HG03521 (cell line): Measurements from ENCODE around the gene FPGS.

Experiments used
- ATAC-seq: cut with Tn5 transposase; IDR thresholded peaks from one replicate; pipeline ENCODE4 v1.9.1; 2021; ENCODE audit warnings: mild to moderate bottlenecking, moderate library complexity; ENCODE audit not compliant: unreplicated experiment

FPGS gene

DNA sequence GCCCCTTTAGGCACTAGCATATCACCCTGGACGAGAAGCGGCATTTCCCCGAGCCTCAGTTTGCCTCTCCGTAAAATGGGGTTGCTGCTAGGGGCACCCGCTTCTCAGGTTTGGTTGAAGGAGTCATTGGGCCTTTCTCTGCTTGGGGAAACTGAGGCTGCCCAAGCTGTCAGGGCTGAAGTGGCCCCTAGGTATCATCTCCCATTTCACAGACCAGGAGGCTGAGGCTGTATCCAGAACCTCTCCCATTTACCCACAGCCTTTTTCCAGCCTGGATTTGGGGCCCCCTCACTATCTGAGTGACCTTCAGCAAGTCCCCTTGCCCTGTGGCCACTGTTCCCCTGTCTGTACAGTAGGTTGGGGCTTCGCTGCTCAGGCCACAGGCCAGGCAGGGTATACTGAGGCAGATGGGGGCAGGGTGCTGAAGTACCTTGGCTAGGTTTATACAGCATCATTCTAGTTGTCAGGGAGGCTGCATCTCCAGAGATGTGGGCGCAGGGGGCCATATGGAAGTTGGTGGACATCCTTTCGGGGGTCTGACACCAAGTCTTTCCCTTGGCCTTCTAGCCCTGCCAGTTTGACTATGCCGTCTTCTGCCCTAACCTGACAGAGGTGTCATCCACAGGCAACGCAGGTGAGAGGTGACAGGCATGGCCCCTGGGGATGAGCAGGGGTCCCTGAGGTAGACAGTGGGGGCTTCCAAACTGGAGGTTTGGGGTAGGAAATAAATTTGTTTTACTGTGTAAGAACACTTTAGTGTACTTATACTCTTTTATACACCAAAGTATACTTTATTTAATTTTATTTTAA lies 7.9 kb downstream of the FPGS start:
- ATAC-seq = no peak

DNA sequence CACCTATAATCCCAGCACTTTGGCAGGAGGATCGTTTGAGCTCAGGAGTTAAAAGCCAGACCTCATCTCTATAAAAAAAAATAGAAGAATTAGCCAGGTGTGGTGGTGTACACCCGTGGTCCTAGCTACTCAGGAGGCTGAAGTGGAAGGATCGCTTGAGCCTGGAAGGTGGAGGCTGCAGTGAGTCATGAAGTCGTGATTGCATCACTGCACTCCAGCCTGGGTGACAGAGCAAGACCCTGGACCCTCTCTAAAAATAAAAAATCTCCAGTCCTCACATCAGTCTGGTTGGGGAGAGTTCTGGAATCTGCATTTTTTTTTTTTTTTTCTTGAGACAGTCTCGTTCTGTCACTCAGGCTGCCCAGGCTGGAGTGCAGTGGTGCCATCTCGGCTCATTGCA lies 9.3 kb downstream of the FPGS start:
- ATAC-seq = no peak

DNA sequence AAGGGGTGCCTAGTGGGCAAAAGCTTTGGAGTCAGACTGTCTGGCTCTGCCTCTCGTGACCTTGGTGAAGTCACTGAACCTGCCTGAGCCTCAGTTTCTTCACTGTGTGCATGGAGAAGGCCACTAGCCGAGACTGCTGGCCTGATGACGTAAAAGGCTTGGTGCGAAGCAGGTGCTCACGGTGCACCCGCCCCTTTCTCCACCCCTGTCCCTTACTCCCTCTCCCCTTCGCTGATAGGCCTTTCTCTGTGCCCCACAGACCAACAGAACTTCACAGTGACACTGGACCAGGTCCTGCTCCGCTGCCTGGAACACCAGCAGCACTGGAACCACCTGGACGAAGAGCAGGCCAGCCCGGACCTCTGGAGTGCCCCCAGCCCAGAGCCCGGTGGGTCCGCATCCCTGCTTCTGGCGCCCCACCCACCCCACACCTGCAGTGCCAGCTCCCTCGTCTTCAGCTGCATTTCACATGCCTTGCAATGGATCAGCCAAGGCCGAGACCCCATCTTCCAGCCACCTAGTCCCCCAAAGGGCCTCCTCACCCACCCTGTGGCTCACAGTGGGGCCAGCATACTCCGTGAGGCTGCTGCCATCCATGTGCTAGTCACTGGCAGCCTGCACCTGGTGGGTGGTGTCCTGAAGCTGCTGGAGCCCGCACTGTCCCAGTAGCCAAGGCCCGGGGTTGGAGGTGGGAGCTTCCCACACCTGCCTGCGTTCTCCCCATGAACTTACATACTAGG lies 10.4 kb downstream of the FPGS start:
- ATAC-seq = no peak

DNA sequence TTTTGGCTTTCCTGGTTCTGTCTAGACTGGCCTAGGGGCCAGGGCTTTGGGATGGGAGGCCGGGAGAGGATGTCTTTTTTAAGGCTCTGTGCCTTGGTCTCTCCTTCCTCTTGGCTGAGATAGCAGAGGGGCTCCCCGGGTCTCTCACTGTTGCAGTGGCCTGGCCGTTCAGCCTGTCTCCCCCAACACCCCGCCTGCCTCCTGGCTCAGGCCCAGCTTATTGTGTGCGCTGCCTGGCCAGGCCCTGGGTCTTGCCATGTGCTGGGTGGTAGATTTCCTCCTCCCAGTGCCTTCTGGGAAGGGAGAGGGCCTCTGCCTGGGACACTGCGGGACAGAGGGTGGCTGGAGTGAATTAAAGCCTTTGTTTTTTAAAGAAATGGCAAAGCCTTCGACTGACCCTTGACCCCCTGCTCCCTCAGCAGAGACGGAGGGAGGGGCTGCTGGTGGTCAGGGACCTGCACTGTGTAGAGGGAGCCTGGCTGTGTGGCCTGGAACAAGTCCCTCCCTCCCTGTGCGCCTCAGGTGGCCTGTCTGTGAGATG lies 11.1 kb downstream of the FPGS start:
- no peak for ATAC-seq

DNA sequence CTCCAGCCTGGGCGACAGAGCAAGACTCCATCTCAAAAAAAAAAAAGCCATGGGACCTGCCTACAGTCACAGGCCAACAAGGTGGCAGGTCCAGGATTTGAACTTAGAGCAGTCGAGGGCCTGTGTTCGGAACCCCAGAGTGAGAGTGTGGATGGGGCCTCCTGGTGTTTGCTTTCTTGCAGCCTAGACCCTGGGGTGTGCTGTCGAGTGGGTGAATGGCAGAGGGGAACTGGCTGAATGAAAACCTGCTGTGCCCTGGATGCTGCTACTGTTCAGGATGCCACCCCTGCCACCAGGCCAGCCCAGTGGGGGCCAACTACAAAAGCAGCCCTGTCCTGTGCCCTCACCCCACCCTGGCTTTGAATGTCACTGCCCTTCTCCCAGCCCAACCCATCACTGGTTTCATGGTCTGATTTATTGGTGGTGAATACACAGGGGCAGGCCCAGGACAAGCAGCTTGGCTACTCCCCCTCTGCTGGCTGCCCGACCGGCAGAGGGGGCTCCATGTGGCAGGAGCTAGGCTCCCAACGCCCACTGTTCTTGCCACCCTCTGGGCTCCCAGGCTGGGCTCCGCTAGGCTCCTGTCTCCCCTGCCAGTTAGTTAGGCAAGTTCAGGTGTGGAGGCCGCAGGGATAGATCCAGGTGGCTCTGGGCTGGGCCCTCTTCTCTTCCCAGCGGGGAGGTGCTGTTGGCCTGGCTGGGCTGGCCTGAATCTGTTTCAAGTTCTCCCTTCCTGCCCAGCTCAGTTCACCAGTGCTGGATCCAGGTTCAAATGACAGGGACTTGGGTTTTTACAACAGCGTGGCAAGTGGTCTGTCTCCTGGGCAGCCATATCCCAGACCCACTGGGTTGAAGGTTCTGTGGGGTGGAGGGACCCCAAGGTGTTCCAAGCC lies 12.2 kb downstream of the FPGS start:
- no peak for ATAC-seq

DNA sequence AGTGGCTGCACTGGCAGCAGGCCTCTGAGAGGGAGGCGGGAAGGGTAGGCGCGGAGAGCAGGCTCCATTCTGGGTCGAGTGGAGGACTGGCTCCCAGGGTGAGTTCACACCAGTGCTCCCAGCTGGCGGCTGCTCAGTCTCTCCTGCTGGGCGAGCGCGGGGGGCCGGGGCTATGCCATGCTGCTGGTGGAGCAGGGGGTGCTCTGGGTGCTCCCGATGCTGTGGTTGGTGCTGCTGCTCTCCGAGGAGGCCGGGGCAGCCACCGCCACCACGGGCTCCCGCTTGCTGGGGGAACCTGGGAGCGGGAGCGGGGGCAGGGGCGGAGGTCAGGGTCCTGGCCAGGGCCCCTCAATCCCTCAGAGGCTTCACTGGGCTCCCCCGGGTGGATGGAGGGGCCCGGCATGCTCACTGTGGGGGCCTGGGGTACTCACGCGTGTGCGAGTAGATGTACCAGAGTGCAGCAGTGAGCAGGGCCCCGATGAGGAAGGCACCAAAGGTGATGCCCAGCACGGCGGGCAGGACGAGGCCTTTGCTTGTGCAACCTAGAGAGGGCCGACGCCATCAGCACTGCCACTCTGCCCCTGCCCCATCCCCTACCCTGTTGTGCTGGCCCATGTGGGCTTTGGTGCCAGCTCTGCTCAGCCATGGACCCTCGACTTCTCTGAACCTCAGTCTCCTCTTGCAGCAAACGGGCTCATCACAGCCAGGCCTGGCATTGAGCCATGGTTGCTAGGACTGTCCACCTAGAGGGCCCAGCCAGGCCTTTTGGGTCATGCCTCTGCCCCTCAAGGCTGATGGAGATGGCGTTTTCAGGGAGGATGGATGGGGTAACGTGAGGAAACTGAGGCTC lies 13.1 kb downstream of the FPGS start:
- ATAC-seq = no peak

DNA sequence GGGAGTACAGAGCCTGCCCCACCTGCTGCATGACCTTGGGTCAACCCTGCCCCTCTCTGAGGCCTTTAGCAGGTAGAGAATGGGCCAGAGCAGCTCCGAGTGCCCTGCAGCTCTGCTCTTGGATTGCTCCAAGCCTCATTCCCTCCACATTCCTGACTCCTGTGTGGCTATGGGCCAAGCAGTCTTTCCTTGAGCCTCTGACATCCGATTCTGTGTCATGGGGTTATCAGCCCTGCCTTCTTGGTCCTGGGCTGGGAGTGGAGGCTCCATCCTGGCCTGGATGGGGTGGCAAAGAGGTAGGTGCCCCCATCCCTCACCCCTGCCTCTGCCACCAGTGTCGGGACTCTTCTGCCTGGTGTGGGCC lies 13.7 kb downstream of the FPGS start:
- ATAC-seq = no peak

DNA sequence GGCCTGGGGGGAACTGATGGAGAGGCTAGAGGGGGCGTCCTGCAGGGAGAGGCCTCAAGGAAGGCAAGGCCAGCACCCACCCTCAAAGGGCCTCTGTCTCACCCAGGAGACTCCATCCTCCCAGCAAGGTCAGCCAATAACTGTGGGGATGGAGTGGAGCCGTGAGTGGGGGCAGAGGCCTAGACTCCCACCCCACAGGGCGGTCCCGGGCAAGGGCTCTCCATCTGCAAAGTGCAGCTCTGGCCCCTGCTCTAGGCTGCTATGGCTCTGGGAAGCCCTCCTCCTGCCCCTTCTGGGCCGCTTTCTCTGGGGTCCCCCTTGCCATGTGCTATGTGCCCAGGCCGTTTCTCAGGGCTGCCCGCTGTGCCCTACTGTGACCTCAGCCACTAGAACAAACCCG lies 14.0 kb downstream of the FPGS start:
- no peak for ATAC-seq

DNA sequence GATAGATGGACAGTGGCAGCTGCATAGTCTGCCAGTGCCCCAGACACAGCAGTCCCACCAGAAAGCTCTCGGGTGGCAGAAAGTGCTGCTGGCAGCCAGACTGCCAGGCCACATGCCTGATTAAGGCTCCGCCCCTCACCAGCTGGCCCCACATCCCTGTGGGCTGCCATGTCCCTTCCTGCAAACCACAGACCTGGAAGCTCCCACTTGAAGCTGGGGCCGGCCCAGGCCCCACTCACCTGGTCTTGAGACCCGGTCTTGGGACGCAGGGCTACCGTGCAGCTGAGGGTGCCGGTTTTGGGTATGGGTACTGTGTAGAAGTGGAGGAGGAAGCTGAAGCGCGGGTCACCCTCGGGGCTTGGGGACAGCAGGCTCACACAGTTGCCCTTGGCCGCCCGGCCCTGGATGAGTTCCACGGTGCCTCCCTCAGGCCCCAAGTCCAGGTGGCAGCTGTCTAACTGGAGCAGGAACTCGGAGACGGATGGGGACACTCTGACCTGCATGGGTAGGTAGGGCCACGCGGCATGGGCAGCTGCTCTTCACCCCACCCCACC lies 15.3 kb downstream of the FPGS start:
- ATAC-seq = no peak

DNA sequence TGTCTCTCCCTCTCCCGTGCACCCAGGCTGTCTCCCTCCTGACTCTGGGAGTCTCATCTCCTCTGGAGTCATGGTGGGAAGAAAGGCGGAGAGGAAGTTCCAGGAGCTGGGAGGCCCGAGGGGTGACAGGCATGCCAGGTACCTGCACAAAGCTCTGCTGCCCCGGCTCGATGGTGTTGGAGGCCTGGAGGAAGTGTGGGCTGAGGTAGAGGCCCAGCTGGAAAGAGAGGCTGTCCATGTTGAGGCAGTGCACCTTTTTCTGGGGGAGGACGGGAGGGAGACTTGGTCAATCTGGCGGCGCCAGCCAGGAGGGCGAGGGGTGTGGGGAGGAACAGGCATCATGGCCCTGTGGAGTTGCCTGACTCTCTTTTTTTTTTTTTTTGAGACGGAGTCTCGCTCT lies 15.9 kb downstream of the FPGS start:
- ATAC-seq = no peak

DNA sequence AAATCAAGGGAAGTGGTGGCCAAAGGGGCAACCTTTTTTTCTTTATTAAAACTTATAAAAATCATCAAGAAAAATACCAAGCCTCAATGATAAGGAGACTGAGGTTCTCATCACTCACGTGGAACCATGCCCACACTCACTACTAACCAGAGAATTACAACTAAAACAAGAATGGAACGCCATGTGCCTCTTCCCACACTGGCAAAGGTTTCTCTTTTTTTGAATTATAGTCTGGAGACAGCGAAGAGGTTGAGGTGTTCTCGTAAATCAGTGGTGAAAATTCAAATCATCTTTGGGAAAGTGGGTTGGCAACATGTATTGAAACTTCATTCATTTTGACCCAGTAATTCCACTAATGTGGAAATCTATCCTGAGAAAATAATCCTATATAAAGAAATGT lies 19.4 kb downstream of the FPGS start:
- ATAC-seq = no peak

DNA sequence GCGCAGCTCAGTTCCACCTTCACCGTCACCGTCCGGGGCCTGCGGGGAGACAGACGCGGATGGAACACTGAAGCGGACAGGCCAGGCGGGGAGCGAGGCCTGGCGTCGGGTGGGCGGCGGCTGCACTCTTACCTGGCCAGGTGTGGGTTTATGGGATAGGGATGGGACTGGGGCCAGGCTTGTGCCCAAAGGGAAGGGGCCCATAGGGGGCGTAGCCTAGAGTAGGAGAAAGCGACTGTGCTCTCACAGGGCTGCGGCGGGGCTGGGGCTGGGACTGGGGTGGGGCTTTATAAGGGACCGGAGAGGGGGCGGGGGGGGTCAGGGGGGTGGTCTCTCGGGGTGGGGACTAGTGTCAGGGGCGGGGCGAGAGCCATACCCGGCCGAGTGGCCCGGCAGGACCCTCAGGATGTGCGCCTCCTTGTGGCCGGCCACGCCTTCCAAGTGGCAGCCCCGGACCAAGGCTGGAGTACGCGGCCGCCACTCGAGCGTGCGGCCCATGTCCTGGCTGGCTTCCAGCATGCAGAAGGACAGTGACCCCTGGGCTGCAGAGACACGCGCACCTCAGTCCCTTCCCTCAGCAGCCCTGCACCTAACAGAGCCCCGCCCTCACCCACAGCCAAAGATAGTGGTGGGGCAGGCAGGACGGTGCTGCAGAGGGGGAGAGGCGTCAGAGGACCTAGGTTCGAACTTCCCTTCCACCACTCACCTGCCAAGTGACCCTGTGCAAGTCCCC lies 22.8 kb downstream of the FPGS start:
- ATAC-seq = no peak

DNA sequence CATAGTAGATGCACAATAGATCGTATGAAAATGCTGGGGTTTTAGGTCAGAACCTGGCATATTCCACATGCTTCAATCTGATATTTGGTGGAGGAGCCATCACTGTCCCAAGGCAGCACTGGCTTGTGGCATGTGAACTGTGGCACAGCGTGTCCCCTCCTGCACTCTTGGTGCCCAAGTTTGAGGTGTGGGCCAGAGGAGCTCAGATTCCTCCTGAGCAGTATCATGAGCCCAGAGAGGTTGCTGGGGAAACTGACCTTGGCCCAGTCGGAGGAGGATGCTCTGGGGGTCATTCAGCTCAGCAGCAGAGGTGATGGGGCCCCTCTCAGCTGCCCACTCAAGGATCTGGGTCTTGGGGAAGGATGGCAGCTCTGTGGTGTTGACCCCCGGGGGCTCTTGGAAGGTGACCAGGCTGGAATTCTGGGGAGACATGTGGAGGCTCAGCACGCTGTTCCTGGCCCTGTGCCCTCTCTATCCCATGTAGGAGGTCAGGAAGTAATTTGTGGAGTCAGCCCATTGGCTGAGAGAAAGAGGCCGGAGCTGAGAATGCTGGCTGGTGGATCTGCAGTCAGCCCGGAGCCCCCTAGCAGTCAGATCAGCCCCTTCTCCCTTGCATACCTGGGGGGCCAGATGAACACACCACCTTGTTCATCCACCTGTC lies 23.7 kb downstream of the FPGS start:
- no peak for ATAC-seq

DNA sequence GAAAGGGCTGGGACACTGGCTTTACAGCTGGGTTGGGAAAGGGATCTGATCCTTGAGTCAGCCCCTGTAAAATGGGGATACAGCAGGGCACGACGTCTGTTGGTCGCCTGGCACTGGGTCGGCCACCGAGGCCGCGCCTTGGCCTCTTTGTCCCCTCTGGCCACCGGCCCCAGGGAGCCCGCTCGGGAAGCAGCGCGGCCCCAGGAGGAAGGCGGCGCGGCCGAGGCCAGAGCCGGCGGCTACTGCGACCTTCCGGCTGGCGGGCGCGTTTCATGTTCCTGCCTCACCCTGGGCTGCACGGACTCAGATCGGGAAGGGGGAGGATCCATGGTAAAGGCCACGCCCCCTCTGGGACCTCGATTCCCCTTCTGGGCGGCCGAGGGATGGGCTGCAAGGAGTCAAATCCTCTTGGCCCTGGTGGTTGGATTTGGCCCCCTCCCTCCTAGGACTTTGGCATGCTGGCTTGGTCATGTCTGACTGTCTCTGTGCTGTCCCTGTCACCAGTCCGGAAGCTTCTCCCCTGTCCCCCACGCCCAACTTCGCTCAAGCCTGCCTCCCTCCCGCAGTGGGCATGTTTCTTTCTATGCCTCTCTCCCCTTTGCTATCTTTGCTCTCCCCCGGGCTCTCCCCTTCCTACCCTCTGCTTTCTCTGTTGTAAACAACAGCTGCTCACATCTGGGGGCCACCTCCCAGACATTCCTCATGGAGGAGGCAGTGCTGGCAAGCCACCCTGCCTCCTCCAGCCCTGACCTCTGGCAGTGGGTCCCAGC lies 25.8 kb downstream of the FPGS start:
- no peak for ATAC-seq

DNA sequence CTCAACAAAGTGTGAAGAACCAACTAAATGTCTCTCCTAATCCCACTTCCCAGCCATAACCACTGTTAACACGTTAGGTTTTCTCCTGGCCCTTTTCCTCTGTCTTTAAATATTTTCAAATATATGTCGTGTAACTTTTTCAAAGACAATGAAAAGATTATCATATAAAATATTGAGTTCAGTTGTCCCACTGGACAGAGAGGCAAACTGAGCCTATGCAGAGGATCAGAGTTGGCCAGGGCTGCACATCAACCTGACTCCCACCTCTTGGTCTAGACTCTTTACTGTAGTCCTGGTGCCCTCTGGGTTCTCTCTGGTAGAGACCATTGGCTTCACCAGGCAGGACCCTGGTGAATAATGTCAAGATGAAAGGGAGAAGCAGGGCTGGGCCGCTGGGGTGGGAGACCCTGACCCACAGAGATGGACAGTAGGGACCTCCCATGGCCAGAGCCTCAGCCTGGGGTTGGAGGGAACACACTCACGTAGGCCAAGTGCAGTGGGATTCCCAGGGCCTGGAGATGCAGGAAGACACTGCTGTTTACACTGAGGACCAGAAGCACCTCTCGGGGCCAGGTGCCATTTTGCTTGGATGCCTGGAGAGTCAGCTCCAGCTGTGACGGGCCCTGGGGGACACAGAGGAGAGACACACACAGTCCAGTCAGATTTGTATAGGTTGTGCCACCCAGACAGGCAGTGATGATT lies 26.7 kb downstream of the FPGS start:
- ATAC-seq = no peak

DNA sequence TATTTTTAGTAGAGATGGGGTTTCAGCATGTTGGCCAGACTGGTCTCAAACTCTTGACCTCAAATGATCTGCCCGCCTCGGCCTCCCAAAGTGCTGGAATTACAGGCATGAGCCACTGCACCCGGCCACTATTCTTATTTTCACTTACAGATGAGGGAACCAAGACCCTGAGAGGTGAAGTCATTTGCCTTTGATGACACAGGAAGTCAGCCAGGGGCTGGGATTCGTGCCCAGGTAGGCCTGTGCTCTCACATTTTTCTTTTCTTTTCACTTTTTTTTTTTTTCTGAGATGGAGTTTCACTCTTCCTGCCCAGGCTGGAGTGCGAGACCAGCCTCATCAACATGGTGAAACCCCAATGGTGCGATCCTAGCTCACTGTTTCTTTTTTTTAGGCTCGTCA lies 29.6 kb downstream of the FPGS start:
- no peak for ATAC-seq

DNA sequence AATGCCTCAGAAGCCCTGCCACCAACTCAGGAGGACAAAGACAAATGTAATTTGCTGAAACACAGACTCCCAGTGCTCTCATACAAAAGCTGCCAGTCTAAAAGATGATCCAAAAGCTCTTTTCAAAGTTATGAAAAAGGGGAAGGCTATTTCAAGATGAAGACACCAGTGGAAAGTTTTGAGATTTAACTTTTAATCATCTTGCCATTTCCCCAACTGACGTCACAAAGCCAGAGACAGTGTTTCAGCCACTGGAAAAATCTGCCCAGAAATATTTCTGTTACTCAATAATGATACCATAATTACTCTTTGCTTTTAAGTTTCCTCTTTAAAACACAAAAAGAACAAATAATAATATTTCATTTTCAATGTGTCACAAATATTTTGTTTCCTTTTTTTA lies 30.9 kb downstream of the FPGS start:
- ATAC-seq = no peak
